A673 (cell line): Measurements from ENCODE around the gene CDH23. TPM values are rescaled to one million over a fixed set of nuclear protein-coding genes. Genes with fewer than 3 reads are reported as not detected.

Experiments
- BruUV-seq: library from RNA; stranded (reverse); fragments of 400-500 nt; replicated peaks from 2 replicates; lab custom pipeline; 2021; lab: Mats Ljungman, UMichigan
- CTCF ChIA-PET: fragments of 300-600 bp; sonication (Branson Sonifier 250); formaldehyde crosslinking; loops from one replicate; lab custom pipeline; 2022; ENCODE audit warnings: antibody characterized with exemption; lab: Charles Lee
- POLR2A ChIA-PET: fragments of 300-600 bp; sonication (Branson Sonifier 250); formaldehyde crosslinking; loops from one replicate; lab custom pipeline; 2022; ENCODE audit warnings: antibody characterized with exemption; ENCODE audit not compliant: low non-redundant PET; lab: Charles Lee
- DNase-seq: peaks from one replicate; pipeline ENCODE4 v3.0.0-alpha.2; 2015; ENCODE audit warnings: low spot score
- H3K27ac ChIP-seq: fragments of 200-600 bp; sonication (generic); 2 replicates; pipeline ENCODE4 v1.5.1; 2016; ENCODE audit warnings: mixed run types, low read depth, mild to moderate bottlenecking, mixed read lengths, antibody characterized with exemption, low read length; ENCODE audit not compliant: poor library complexity, severe bottlenecking
- H3K27me3 ChIP-seq: fragments of 200-600 bp; sonication (generic); replicated peaks from 2 replicates; pipeline ENCODE4 v1.6.1; 2017; ENCODE audit warnings: mixed run types, low read depth, mild to moderate bottlenecking, mixed read lengths, antibody characterized with exemption, low read length; ENCODE audit not compliant: insufficient read depth, poor library complexity
- H3K36me3 ChIP-seq: fragments of 200-600 bp; sonication (generic); 2 replicates; pipeline ENCODE4 v1.6.1; 2016; ENCODE audit warnings: mixed run types, mild to moderate bottlenecking, mixed read lengths, antibody characterized with exemption, low read length; ENCODE audit not compliant: insufficient read depth, poor library complexity, severe bottlenecking
- H3K4me1 ChIP-seq: fragments of 200-600 bp; sonication (generic); 2 replicates; pipeline ENCODE4 v1.6.1; 2017; ENCODE audit warnings: mixed run types, mild to moderate bottlenecking, mixed read lengths, antibody characterized with exemption, low read length; ENCODE audit not compliant: insufficient read depth, poor library complexity, severe bottlenecking
- H3K4me3 ChIP-seq: fragments of 200-600 bp; sonication (generic); 2 replicates; pipeline ENCODE4 v1.5.1; 2016; ENCODE audit warnings: low read depth, mixed run types, mild to moderate bottlenecking, mixed read lengths, low read length; ENCODE audit not compliant: poor library complexity, severe bottlenecking
- H3K9me3 ChIP-seq: fragments of 200-600 bp; sonication (generic); 2 replicates; pipeline ENCODE4 v1.6.1; 2016; ENCODE audit warnings: mixed run types, low read depth, mild to moderate bottlenecking, mixed read lengths, antibody characterized with exemption, low read length; ENCODE audit not compliant: poor library complexity, severe bottlenecking
- CTCF ChIP-seq: fragments of 300-800, 200-600 bp; sonication (generic); conservative IDR thresholded peaks from 2 replicates; pipeline ENCODE4 v1.5.1; 2017; ENCODE audit warnings: low read depth, mild to moderate bottlenecking, antibody characterized with exemption, low read length, moderate library complexity, mixed read lengths
- EZH2 ChIP-seq: fragments of 200-600 bp; sonication (generic); IDR thresholded peaks from 2 replicates; pipeline ENCODE4 v1.6.1; 2017; ENCODE audit warnings: borderline replicate concordance, low read depth, mild to moderate bottlenecking, mixed read lengths, antibody characterized with exemption, low read length; ENCODE audit not compliant: poor library complexity, severe bottlenecking
- intact Hi-C: fragments of 100-400 bp; cut with micrococcal nuclease; formaldehyde crosslinking; loops from one replicate; pipeline ENCODE4 v1.10.0; 2022; ENCODE audit not compliant: unreplicated experiment
- total RNA-seq: library from RNA; stranded (reverse); gene quantifications from 2 replicates; pipeline ENCODE4 v1.2.3, GENCODE V29; 2021

The CDH23 gene
- total RNA-seq, 1 experiment from 2014 or later = 49.7 TPM

GRCh38 chr10:71404503-71405295 lies 8.0 kb downstream of the CDH23 start:
- TF ChIP-seq CTCF = no peak
- TF ChIP-seq EZH2 = no peak
- CTCF ChIA-PET = no interaction called here

GRCh38 chr10:71406878-71407277 lies 10.2 kb downstream of the CDH23 start:
- no TSS peak for BruUV-seq
- peaks cover 3% of the 10 kb centered on the region for H3K36me3 ChIP-seq
- H3K9me3 ChIP-seq = peaks cover 12% of the 10 kb centered on the region
- POLR2A ChIA-PET = no interaction called here
- CTCF ChIA-PET = no interaction called here
- intact Hi-C loops = no loop called here
- no peak overlapping the region for H3K27ac ChIP-seq
- TF ChIP-seq EZH2 (no peak), CTCF (no peak)
- peaks cover 14% of the 10 kb centered on the region for H3K4me1 ChIP-seq
- no peak for DNase-seq
- no peak overlapping the region for H3K4me3 ChIP-seq
- H3K27me3 ChIP-seq = no peaks in the 10 kb centered on the region

More at GRCh38 chr10:71404503-71405295, 8.0 kb downstream of the CDH23 start:
- Histone ChIP-seq H3K9me3 (no peaks in the 10 kb centered on the region), H3K27ac (peak overlapping the region; percentile 26), H3K4me3 (no peak overlapping the region), H3K4me1 (peaks cover 14% of the 10 kb centered on the region), H3K36me3 (no peaks in the 10 kb centered on the region), H3K27me3 (no peaks in the 10 kb centered on the region)
- DNase-seq = no peak
- intact Hi-C loops = no loop called here
- POLR2A ChIA-PET = no interaction called here
- BruUV-seq = no TSS peak

- POLR2A ChIA-PET = interaction anchor here (0.7 kb wide), 1 partner anchor 10 kb away, joined by 4 read pairs; no protein-coding TSS in a partner anchor
- CTCF ChIA-PET = no interaction called here
Measured at GRCh38 chr10:71408436-71409225, 11.9 kb downstream of the CDH23 start.

More at GRCh38 chr10:71408436-71409225, 11.9 kb downstream of the CDH23 start:
- TF ChIP-seq CTCF = no peak
- TF ChIP-seq EZH2 = no peak
- Histone ChIP-seq H3K36me3 (peaks cover 5% of the 10 kb centered on the region), H3K4me3 (no peak overlapping the region), H3K9me3 (peaks cover 12% of the 10 kb centered on the region), H3K27ac (no peak overlapping the region), H3K4me1 (peaks cover 14% of the 10 kb centered on the region), H3K27me3 (no peaks in the 10 kb centered on the region)
- intact Hi-C loops = no loop called here
- BruUV-seq = no TSS peak
- no peak for DNase-seq
